Ishikawa (cell line): Measurements from ENCODE around the gene PPWD1.
A peak's percentile ranks its signal among the peaks of the same experiment; 100 is the strongest.

Source experiments
- CEBPB ChIP-seq: IDR thresholded peaks from 2 replicates; pipeline ENCODE4 v1.6.1; 2012
- CREB1 ChIP-seq: IDR thresholded peaks from 2 replicates; pipeline ENCODE4 v1.6.1; 2012; ENCODE audit warnings: low read depth
- EGR1 ChIP-seq: IDR thresholded peaks from 2 replicates; pipeline ENCODE4 v1.6.1; 2012
- EP300 ChIP-seq: IDR thresholded peaks from 2 replicates; pipeline ENCODE4 v1.6.1; 2012; ENCODE audit warnings: borderline replicate concordance
- FOXM1 ChIP-seq: IDR thresholded peaks from 2 replicates; pipeline ENCODE4 v1.6.1; 2012; ENCODE audit warnings: low read depth, borderline replicate concordance
- MAX ChIP-seq: IDR thresholded peaks from 2 replicates; pipeline ENCODE4 v1.6.1; 2012
- NFIC ChIP-seq: IDR thresholded peaks from 2 replicates; pipeline ENCODE4 v1.6.1; 2012
- RAD21 ChIP-seq: IDR thresholded peaks from 2 replicates; pipeline ENCODE4 v1.6.1; 2012; ENCODE audit warnings: low read depth
- REST ChIP-seq: IDR thresholded peaks from 2 replicates; pipeline ENCODE4 v1.6.1; 2012; ENCODE audit warnings: low read depth, mild to moderate bottlenecking
- TAF1 ChIP-seq: IDR thresholded peaks from 2 replicates; pipeline ENCODE4 v1.6.1; 2012; ENCODE audit warnings: low read depth, mild to moderate bottlenecking
- TCF12 ChIP-seq: IDR thresholded peaks from 2 replicates; pipeline ENCODE4 v1.6.1; 2012; ENCODE audit warnings: low read depth
- TEAD4 ChIP-seq: IDR thresholded peaks from 2 replicates; pipeline ENCODE4 v1.6.1; 2012
- USF1 ChIP-seq: IDR thresholded peaks from 2 replicates; pipeline ENCODE4 v1.6.1; 2012
- YY1 ChIP-seq: IDR thresholded peaks from 2 replicates; pipeline ENCODE4 v1.6.1; 2012; ENCODE audit warnings: low read depth
- ZBTB7A ChIP-seq: IDR thresholded peaks from 2 replicates; pipeline ENCODE4 v1.6.1; 2012; ENCODE audit warnings: low read depth

Gene PPWD1

GRCh38 chr5:65612298-65612907 lies 49.3 kb downstream of the PPWD1 start:
- 0 out of 2 replicates have a peak, but pooled peaks have one; percentile 50 for TF ChIP-seq CEBPB
- TF ChIP-seq EP300: no peak

- no peak for TF ChIP-seq TAF1
- no peak for TF ChIP-seq ZBTB7A
- no peak for TF ChIP-seq USF1
- TF ChIP-seq EGR1: no peak
- no peak for TF ChIP-seq NFIC
- TF ChIP-seq FOXM1: no peak
- no peak for TF ChIP-seq MAX
- TF ChIP-seq CREB1: no peak
- no peak for TF ChIP-seq TEAD4
- no peak for TF ChIP-seq EP300
- no peak for TF ChIP-seq REST
Observed at GRCh38 chr5:65620021-65620420, 56.9 kb downstream of the PPWD1 start.

- TF ChIP-seq USF1: no peak
- no peak for TF ChIP-seq CREB1
- no peak for TF ChIP-seq TCF12
- no peak for TF ChIP-seq CEBPB
- TF ChIP-seq ZBTB7A: no peak
- no peak for TF ChIP-seq REST
- TF ChIP-seq TAF1: no peak
- TF ChIP-seq YY1: no peak
- TF ChIP-seq EP300: no peak
- no peak for TF ChIP-seq MAX
- no peak for TF ChIP-seq NFIC
- TF ChIP-seq RAD21: no peak
- no peak for TF ChIP-seq FOXM1
Observed at GRCh38 chr5:65623482-65623881, 60.4 kb downstream of the PPWD1 start.

- TF ChIP-seq CREB1: no peak
- no peak for TF ChIP-seq TEAD4
- TF ChIP-seq TAF1: peak; percentile 59; the same call in 1 of the 2 replicates
- TF ChIP-seq YY1: peak; percentile 51; the same call in 1 of the 2 replicates
Observed at GRCh38 chr5:65624025-65624570, 61.0 kb downstream of the PPWD1 start, which contains the start of gene TRIM23. Gene TRIM23 (minus strand): TSS chr5:65624333. CDS start chr5:65624274, 59 bp downstream.

- no peak for TF ChIP-seq RAD21
- no peak for TF ChIP-seq ZBTB7A
- 0 out of 2 replicates have a peak, but pooled peaks have one; percentile 9 for TF ChIP-seq TEAD4
- no peak for TF ChIP-seq EGR1
- peak; percentile 46 for TF ChIP-seq MAX
- TF ChIP-seq YY1: peak; percentile 86
- no peak for TF ChIP-seq TCF12
- peak; percentile 1; the same call in 1 of the 2 replicates for TF ChIP-seq CEBPB
- peak; percentile 69 for TF ChIP-seq TAF1
- no peak for TF ChIP-seq NFIC
- peak; percentile 13; the same call in 1 of the 2 replicates for TF ChIP-seq FOXM1
Observed at GRCh38 chr5:65624571-65625555, 61.8 kb downstream of the PPWD1 start, which contains the start of the genes SHLD3 and TRAPPC13. Gene SHLD3 (plus strand): TSS chr5:65625027. CDS start chr5:65629588, 4,561 bp downstream. Gene TRAPPC13 (plus strand): TSS chr5:65625027. CDS start chr5:65625061, 34 bp downstream.
